GM10266 (cell line): ENCODE results near the gene SPATA3.

ENCODE experiments used
- DNase-seq: peaks from one replicate; pipeline ENCODE4 v3.0.0; 2012; ENCODE audit errors: extremely low spot score
- CTCF ChIP-seq: IDR thresholded peaks from 2 replicates; pipeline ENCODE4 v1.5.1; 2012; ENCODE audit warnings: mild to moderate bottlenecking, low read depth; ENCODE audit not compliant: control insufficient read depth, insufficient read depth; ENCODE audit errors: missing control alignments

Gene SPATA3

DNA sequence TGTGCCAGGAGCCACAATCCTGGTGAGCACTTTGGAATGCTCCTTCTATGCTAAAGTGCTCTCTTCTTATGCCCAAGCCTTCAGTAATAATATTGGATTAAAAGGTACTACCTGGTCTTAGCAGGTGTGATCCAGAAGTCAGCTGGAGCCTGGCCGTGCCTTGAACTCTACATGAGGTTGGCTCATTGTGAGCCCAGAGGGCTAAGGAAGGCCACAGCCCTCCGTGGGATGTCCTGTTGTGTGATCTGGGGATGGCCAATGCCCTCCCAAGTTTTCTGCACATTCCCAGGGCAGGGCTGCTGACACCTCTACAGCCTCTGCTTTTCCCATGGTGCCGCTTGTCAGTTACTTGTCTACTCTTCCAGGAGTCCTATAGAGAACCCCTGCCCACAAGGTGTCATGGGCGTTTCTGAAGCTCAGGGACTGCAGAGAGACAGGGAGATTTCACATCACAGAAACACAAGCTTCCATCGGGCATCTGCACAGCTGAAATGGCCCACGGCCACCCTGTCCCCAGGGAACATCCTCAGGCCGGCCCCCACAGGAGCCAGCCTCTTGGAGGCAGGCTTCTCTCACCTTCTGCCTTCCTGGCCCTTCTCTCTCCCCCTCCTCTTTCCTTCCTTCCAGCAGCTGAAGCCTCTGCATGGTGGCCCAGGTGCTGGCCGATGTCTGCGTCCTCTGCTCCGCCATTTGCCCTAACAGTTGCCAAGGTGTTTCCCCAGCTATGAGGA lies 43.5 kb upstream of the SPATA3 start:
- no peak for TF ChIP-seq CTCF
- DNase-seq, result no peak

DNA sequence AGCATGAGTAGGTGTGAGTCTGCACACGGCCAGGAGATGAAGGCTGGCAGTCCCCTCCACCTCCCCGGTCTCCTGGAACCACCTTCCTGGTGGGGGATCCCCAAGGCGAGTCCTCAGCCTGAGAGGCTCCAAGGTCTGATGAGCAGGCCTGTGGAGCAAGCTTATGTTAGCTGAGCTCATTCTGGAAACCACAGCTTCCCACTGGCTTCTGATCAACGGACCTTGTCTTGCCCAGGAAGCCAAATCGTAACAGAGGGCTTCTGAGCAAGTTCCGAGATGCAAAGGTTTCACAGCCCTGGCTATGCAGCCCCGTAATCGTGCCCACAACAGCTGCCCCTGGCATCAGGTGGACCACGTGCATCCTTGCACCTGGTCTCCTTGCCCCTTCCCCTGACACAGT lies 42.1 kb upstream of the SPATA3 start:
- TF ChIP-seq CTCF, result no peak
- DNase-seq, result no peak

GRCh38 chr2:230954746-230955145 lies 41.2 kb upstream of the SPATA3 start:
- no peak for TF ChIP-seq CTCF

DNA sequence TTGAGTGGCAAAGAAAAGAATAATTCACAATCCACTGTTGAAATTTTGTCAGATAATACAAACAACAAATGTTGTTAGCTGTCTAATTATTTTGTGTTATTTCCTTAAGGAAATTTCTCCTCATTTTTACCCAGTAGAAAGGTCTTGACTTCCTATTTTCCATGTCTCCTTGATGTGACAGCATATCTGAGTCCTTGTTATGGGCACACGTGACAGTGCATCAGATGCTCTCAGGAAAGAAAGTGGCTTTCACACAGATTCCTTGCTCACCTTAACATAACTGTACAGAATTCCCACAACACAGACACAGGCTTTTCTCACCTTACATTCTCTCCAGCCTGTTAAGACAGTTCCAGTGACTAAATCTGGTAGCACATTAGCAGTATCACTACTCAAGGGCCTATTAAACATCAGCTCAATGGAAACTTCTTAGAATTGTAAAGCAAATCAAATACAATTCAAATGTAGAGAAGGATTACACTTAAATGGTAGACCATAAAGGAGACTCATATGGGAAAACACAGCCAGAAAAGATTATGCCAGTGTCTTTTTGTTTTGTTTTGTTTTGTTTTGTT lies 40.7 kb upstream of the SPATA3 start:
- no peak for DNase-seq
- no peak for TF ChIP-seq CTCF

More at GRCh38 chr2:230954746-230955145, 41.2 kb upstream of the SPATA3 start:
- DNase-seq, result no peak

DNA sequence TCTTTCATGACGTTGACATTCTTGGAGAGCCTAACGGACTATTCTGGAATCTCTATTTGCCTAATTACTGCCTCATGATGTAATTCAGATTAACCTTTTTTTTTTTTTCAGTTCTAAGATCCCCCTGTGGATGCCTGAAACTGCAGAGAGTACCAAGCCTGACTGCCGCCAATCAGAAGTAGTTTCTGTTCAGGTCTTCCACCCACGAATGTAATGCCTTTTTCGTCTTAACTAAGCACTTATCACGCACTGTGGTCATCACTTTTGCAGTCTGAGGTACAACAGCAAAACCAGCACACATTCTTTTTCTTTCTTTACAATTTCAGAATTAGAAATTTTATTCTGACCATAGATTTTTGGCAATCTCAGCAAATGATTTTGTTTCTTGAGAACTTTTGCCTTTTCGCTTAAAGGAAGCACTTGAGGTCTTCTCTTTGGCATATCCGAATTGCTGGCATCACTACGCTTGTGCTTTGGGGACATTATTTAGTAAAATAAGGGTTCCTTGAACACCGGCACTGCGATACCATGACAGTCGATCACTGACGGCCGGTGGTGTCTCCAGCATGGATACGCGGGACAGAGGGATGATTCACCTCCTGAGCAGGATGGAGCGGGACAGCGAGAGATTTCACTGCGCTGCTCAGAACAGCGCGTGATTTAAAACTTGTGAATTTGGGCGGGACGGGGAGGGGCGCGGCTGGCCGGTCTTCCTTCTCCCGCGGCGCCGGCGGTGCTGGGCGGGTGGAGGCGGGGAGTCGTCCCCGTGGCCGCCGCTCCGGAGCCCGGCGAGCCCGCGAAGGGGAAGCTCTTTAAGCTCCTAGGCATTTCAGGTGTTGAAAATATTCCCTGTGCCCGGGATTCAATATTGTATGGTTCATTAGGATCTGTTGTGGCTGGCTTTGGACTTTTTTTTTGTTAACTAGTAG lies 38.8 kb upstream of the SPATA3 start:
- TF ChIP-seq CTCF, result no peak
- peak; percentile 82 for DNase-seq

- no peak for DNase-seq
- TF ChIP-seq CTCF, result no peak
Measured at GRCh38 chr2:230957756-230958391, 38.0 kb upstream of the SPATA3 start.
